ENCODE data around the gene ZNF558. TPM values are rescaled to one million over a fixed set of nuclear protein-coding genes. Genes with fewer than 3 reads are reported as not detected.

The ZNF558 gene
- total RNA-seq, result 28.5 TPM
- polyA plus RNA-seq (ENCODE audit: insufficient read depth, low read depth, low replicate concordance), result 7.5 TPM
- long read RNA-seq, donor 1, partial matches to known transcripts, result 0 of 1 reads
- long read RNA-seq, donor 1, other reads (novel, unspliced or antisense), result 0 of 1 reads
- long read RNA-seq, donor 2, partial matches to known transcripts, result 0 of 1 reads
- long read RNA-seq, donor 2, other reads (novel, unspliced or antisense), result 0 of 1 reads
- long read RNA-seq, donor 3, full-length matches to known transcripts, result 1 of 1 reads
- long read RNA-seq, donor 3, partial matches to known transcripts, result 0 of 1 reads
- long read RNA-seq, donor 3, other reads (novel, unspliced or antisense), result 0 of 1 reads
- long read RNA-seq, donor 4, result 0 reads
- long read RNA-seq, donor 5, result 0 reads
- long read RNA-seq, donor 6, full-length matches to known transcripts, result 1 of 1 reads
- long read RNA-seq, donor 6, partial matches to known transcripts, result 0 of 1 reads
- long read RNA-seq, donor 6, other reads (novel, unspliced or antisense), result 0 of 1 reads
- long read RNA-seq, donor 7, full-length matches to known transcripts, result 5 of 16 reads
- long read RNA-seq, donor 7, partial matches to known transcripts, result 0 of 16 reads
- long read RNA-seq, donor 7, other reads (novel, unspliced or antisense), result 11 of 16 reads
- long read RNA-seq, donor 8, full-length matches to known transcripts, result 2 of 2 reads
- long read RNA-seq, donor 8, partial matches to known transcripts, result 0 of 2 reads
- long read RNA-seq, donor 8, other reads (novel, unspliced or antisense), result 0 of 2 reads
- long read RNA-seq, donor 9, result 0 reads
- long read RNA-seq, donor 10, full-length matches to known transcripts, result 1 of 1 reads
- long read RNA-seq, donor 10, partial matches to known transcripts, result 0 of 1 reads
- long read RNA-seq, donor 10, other reads (novel, unspliced or antisense), result 0 of 1 reads

GRCh38 chr19:8832132-8833021 is at the start of gene ZNF558, which contains the start of gene MBD3L1:
Gene ZNF558, minus strand, starts transcription at chr19:8832304. Its CDS starts 9,645 bp downstream, at chr19:8822659.
Gene MBD3L1, plus strand, starts transcription at chr19:8832377. Its CDS starts 10,302 bp downstream, at chr19:8842679.
- H3K4me1 ChIP-seq (ENCODE audit: control insufficient read depth in 2 of 3, insufficient read depth in 2 of 3, low read depth in 1 of 3, low read length in 3 of 3), result peaks cover 0 to 2% (median 0%) of the 10 kb centered on the region in 3 donors
- peak within 1 kb of the TSS; percentile 60 to 95 (median 90) for H3K9ac ChIP-seq (ENCODE audit: low read length in 3 of 3)
- FAIRE-seq (peak; percentile 93), DNase-seq (peak; percentile 98 to 100 (median 99))
- no peaks in the 10 kb centered on the region for H3K9me3 ChIP-seq (ENCODE audit: control insufficient read depth in 2 of 3, insufficient read depth in 1 of 3, low read length in 3 of 3)
- H3K4me3 ChIP-seq (ENCODE audit: low read length in 3 of 3), result peak within 1 kb of the TSS; percentile 66 to 80 (median 76)
- H3K27me3 ChIP-seq (ENCODE audit: control insufficient read depth, insufficient read depth, low read length), result no peaks in the 10 kb centered on the region
- intact Hi-C loops (cut with DNase I), result no loop called here
- peaks cover 0 to 12% (median 4%) of the 10 kb centered on the region in 3 donors for H3K36me3 ChIP-seq (ENCODE audit: control insufficient read depth in 2 of 3, insufficient read depth in 3 of 3, low read length in 3 of 3)
- peak within 1 kb of the TSS; percentile 83 to 96 for H3K27ac ChIP-seq (ENCODE audit: low read depth in 2 of 2, low read length in 2 of 2)
- TF ChIP-seq, protein P1, sequence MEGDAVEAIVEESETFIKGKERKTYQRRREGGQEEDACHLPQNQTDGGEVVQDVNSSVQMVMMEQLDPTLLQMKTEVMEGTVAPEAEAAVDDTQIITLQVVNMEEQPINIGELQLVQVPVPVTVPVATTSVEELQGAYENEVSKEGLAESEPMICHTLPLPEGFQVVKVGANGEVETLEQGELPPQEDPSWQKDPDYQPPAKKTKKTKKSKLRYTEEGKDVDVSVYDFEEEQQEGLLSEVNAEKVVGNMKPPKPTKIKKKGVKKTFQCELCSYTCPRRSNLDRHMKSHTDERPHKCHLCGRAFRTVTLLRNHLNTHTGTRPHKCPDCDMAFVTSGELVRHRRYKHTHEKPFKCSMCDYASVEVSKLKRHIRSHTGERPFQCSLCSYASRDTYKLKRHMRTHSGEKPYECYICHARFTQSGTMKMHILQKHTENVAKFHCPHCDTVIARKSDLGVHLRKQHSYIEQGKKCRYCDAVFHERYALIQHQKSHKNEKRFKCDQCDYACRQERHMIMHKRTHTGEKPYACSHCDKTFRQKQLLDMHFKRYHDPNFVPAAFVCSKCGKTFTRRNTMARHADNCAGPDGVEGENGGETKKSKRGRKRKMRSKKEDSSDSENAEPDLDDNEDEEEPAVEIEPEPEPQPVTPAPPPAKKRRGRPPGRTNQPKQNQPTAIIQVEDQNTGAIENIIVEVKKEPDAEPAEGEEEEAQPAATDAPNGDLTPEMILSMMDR (IDR thresholded peaks at IDR 0.05; ENCODE audit: borderline replicate concordance, extremely low read depth, insufficient read depth), result no peak

DNA sequence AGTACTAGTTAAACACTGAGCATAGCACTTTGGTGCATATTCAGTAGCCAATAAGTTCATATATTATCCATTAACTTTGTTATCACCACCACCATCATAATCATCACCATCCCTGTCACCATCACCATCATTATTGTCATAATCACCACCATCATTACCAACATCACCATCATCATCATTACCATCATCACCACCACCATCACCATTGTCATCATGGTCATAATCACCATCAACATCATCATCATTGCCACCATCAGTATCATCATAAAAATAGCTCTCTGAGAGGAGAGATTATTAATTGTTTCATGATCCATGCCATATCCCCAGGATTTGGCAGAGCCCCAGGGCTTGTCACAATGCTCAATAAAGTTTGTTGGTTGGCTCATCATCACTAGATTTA is 49.4 kb upstream of the ZNF558 start:
- intact Hi-C loops (cut with DNase I), result no loop called here

More for the DNA sequence above, 49.4 kb upstream of the ZNF558 start:
- Histone ChIP-seq H3K4me1 (ENCODE audit: control insufficient read depth in 2 of 3, insufficient read depth in 2 of 3, low read depth in 1 of 3, low read length in 3 of 3) (no peaks in the 10 kb centered on the region), H3K27ac (ENCODE audit: low read depth in 2 of 2, low read length in 2 of 2) (no peak overlapping the region), H3K36me3 (ENCODE audit: control insufficient read depth in 2 of 3, insufficient read depth in 3 of 3, low read length in 3 of 3) (no peaks in the 10 kb centered on the region), H3K9ac (ENCODE audit: low read length in 3 of 3) (no peak overlapping the region), H3K9me3 (ENCODE audit: control insufficient read depth in 2 of 3, insufficient read depth in 1 of 3, low read length in 3 of 3) (peaks cover 0 to 4% (median 0%) of the 10 kb centered on the region in 3 donors), H3K27me3 (ENCODE audit: control insufficient read depth, insufficient read depth, low read length) (no peaks in the 10 kb centered on the region), H3K4me3 (ENCODE audit: low read length in 3 of 3) (no peak overlapping the region)
- TF ChIP-seq, protein P1 (IDR thresholded peaks at IDR 0.05; ENCODE audit: borderline replicate concordance, extremely low read depth, insufficient read depth), result no peak
- FAIRE-seq (no peak), DNase-seq (no peak)
